MCF 10A (cell line): Measurements from ENCODE around the gene CSF1R. TPM values are rescaled to one million over a fixed set of nuclear protein-coding genes. Genes with fewer than 3 reads are reported as not detected.

Experiments used
- BruUV-seq: library from RNA; stranded (reverse); fragments of 400-500 nt; replicated peaks from 2 replicates; lab custom pipeline; 2021; lab: Mats Ljungman, UMichigan
- CTCF ChIA-PET: fragments of 300-600 bp; sonication (Branson Sonifier 250); formaldehyde crosslinking; extraction: SDS; loops from one replicate; lab custom pipeline; 2021; ENCODE audit warnings: antibody characterized with exemption, inconsistent platforms; lab: Yijun Ruan, JAX
- POLR2A ChIA-PET: fragments of 300-600, 350-650 bp; sonication (Branson Sonifier 250); formaldehyde crosslinking; extraction: SDS; loops from one replicate; lab custom pipeline; 2020; ENCODE audit warnings: antibody characterized with exemption, inconsistent platforms; lab: Yijun Ruan, JAX
- DNase-seq: peaks from one replicate; pipeline ENCODE4 v3.0.0-alpha.2; 2018; ENCODE audit not compliant: unreplicated experiment
- H3K27ac Mint-ChIP-seq: one replicate; pipeline ENCODE4 v1.8.0; 2022; ENCODE audit warnings: mild to moderate bottlenecking, low read depth, mixed read lengths; ENCODE audit not compliant: unreplicated experiment
- H3K27me3 Mint-ChIP-seq: one replicate; pipeline ENCODE4 v1.8.0; 2022; ENCODE audit warnings: mixed read lengths; ENCODE audit not compliant: insufficient read depth, unreplicated experiment
- H3K36me3 Mint-ChIP-seq: one replicate; pipeline ENCODE4 v1.8.0; 2022; ENCODE audit warnings: mild to moderate bottlenecking, moderate library complexity, mixed read lengths; ENCODE audit not compliant: insufficient read depth, unreplicated experiment
- H3K4me1 Mint-ChIP-seq: one replicate; pipeline ENCODE4 v1.8.0; 2022; ENCODE audit warnings: mixed read lengths; ENCODE audit not compliant: insufficient read depth, unreplicated experiment
- H3K4me3 Mint-ChIP-seq: one replicate; pipeline ENCODE4 v1.8.0; 2022; ENCODE audit warnings: mild to moderate bottlenecking, moderate library complexity, mixed read lengths; ENCODE audit not compliant: unreplicated experiment
- H3K9me3 Mint-ChIP-seq: one replicate; pipeline ENCODE4 v1.8.0; 2022; ENCODE audit warnings: mixed read lengths; ENCODE audit not compliant: unreplicated experiment
- intact Hi-C: fragments of 100-400 bp; cut with micrococcal nuclease; formaldehyde crosslinking; loops from 2 replicates; pipeline ENCODE4 v1.14.1; 2022
- total RNA-seq: library from RNA; stranded (reverse); gene quantifications from 2 replicates; pipeline ENCODE4 v1.2.3, GENCODE V29; 2022
- TF ChIP-seq, protein P1 (sequence below): fragments of 200-600 bp; IDR thresholded peaks from one replicate; pipeline ENCODE4 v1.8.0; 2022; ENCODE audit warnings: antibody characterized with exemption, mild to moderate bottlenecking; ENCODE audit not compliant: unreplicated experiment

CSF1R gene
- total RNA-seq, 1 experiment from 2014 or later: 1.6 TPM

DNA sequence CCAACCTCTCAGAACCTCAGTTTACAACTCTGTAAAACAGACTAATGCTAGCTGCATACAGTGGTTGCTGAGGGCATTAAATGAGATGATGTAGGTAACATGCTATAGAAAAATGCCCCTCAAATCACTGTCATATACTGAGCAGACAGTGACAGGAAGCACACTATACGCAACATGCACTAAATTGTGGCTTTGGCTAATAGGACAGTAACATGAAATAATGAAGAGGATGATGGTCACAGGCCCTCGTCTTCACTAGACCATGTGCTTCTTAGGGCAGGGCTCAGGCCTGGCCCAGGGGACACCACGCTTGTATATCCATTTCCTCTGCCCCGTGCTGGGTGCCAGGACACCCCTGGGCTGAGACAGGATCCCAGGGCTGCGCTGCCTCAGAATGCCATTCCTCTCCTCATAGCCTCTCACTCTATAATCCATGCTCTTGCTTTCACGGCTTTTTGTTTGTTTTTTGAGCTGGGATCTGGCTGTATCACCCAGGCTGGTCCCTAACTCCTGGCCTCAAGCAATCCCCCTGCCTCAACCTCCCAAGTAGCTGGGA lies 18.9 kb downstream of the CSF1R start:
- TF ChIP-seq, protein P1, sequence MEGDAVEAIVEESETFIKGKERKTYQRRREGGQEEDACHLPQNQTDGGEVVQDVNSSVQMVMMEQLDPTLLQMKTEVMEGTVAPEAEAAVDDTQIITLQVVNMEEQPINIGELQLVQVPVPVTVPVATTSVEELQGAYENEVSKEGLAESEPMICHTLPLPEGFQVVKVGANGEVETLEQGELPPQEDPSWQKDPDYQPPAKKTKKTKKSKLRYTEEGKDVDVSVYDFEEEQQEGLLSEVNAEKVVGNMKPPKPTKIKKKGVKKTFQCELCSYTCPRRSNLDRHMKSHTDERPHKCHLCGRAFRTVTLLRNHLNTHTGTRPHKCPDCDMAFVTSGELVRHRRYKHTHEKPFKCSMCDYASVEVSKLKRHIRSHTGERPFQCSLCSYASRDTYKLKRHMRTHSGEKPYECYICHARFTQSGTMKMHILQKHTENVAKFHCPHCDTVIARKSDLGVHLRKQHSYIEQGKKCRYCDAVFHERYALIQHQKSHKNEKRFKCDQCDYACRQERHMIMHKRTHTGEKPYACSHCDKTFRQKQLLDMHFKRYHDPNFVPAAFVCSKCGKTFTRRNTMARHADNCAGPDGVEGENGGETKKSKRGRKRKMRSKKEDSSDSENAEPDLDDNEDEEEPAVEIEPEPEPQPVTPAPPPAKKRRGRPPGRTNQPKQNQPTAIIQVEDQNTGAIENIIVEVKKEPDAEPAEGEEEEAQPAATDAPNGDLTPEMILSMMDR: no peak

DNA sequence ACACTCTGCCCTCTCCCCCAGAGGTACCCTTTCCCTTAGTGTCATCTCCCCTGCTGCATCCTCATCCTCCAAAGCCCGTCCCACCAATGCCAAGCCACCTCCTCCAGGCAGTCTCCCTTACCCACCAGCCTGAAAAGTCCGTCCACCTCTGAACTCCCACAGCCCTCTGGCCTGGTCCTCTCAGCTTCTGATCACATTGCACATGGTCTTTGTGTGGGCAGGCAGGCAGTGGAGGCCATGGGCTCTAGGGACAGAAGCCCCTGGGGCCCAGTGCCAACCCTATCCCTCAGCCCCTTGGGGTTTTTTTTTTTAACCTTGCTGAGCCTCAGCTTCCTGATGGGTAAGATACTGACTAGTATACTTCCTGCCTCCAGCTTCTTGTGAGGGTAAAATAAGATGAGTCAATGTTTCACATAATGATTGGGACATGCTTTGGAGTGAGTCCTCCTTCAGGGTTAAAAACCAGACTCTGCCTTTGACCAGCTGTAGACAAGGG lies 19.4 kb downstream of the CSF1R start:
- Mint-ChIP-seq H3K4me3 (no peak overlapping the region), H3K36me3 (no peaks in the 10 kb centered on the region), H3K27me3 (no peaks in the 10 kb centered on the region), H3K27ac (no peak overlapping the region), H3K4me1 (peaks cover 15% of the 10 kb centered on the region), H3K9me3 (no peaks in the 10 kb centered on the region)
- DNase-seq: peak; percentile 56
- BruUV-seq: no TSS peak
- CTCF ChIA-PET: interaction anchor here (0.7 to 1.1 kb wide), 2 partner anchors 64 to 154 kb away, joined by 3 to 5 read pairs; no protein-coding TSS in a partner anchor
- intact Hi-C loops: no loop called here
- TF ChIP-seq, protein P1: no peak
- POLR2A ChIA-PET: no interaction called here

More for the DNA sequence above, 18.9 kb downstream of the CSF1R start:
- Mint-ChIP-seq H3K36me3 (no peaks in the 10 kb centered on the region), H3K4me3 (no peak overlapping the region), H3K27ac (no peak overlapping the region), H3K9me3 (no peaks in the 10 kb centered on the region), H3K27me3 (no peaks in the 10 kb centered on the region), H3K4me1 (peaks cover 15% of the 10 kb centered on the region)
- ChIA-PET CTCF (interaction anchor here (0.5 to 1.1 kb wide), 2 partner anchors 63 to 140 kb away, joined by 4 to 5 read pairs; no protein-coding TSS in a partner anchor), POLR2A (no interaction called here)
- no peak for DNase-seq
- no TSS peak for BruUV-seq
- intact Hi-C loops: no loop called here

DNA sequence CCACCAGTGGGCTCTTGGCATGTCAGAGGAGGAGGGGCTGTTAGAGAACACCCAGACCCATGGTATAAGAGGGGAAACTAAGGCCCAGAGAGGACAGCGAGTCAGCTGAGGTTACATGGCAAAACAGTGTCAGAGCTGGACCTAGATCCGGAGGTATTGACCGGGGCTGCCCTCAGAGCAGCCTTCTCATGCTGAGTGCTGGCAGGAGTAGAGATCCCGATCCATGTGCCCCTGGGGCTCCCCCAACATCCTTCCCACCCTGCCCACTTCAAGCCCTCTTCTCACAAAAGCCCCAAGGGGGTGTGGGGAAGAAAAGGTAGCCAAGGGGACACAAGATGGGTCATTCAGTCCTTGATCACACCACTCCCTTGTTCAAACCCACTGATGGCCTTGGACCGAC lies 19.9 kb downstream of the CSF1R start:
- H3K4me3 Mint-ChIP-seq: no peak overlapping the region
- POLR2A ChIA-PET: interaction anchor here (0.8 to 1.0 kb wide), 2 partner anchors 22 to 27 kb away, joined by 3 read pairs; no protein-coding TSS in a partner anchor
- BruUV-seq: no TSS peak
- intact Hi-C loops: no loop called here
- no peaks in the 10 kb centered on the region for H3K27me3 Mint-ChIP-seq
- no peaks in the 10 kb centered on the region for H3K9me3 Mint-ChIP-seq
- H3K27ac Mint-ChIP-seq: no peak overlapping the region
- H3K36me3 Mint-ChIP-seq: no peaks in the 10 kb centered on the region
- no peak for DNase-seq
- TF ChIP-seq, protein P1: no peak
- H3K4me1 Mint-ChIP-seq: peaks cover 15% of the 10 kb centered on the region
- CTCF ChIA-PET: interaction anchor here (0.6 to 1.1 kb wide), 4 partner anchors 11 to 154 kb away, joined by 3 to 5 read pairs (median 4); no protein-coding TSS in a partner anchor

DNA sequence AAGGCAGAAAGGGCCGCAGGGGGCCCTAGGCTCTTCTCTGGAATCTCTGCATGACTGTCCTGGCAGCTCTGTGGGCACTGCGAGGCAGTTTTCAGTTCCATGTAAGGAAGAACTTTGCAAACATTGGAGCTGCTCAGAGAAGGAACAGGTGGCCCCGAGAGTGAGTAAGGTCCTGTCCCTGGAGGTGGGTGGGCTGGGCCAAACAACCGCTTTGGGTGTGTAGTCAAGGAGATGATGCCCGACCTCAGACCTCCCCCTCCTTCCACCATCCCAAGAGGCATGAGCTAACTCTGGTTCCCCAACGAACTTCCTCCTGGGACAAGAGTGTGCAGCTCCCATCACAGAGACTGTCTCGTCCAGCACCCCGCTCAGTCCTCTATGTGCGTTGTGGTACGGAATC lies 20.5 kb downstream of the CSF1R start:
- no peaks in the 10 kb centered on the region for H3K36me3 Mint-ChIP-seq
- H3K9me3 Mint-ChIP-seq: no peaks in the 10 kb centered on the region
- peaks cover 15% of the 10 kb centered on the region for H3K4me1 Mint-ChIP-seq
- intact Hi-C loops: no loop called here
- no peak overlapping the region for H3K27ac Mint-ChIP-seq
- POLR2A ChIA-PET: interaction anchor here (0.6 to 1.0 kb wide), 3 partner anchors 17 to 28 kb away, joined by 3 read pairs; no protein-coding TSS in a partner anchor
- CTCF ChIA-PET: interaction anchor here (0.6 to 1.1 kb wide), 2 partner anchors 11 to 153 kb away, joined by 3 to 5 read pairs; no protein-coding TSS in a partner anchor
- BruUV-seq: no TSS peak
- TF ChIP-seq, protein P1: no peak
- no peaks in the 10 kb centered on the region for H3K27me3 Mint-ChIP-seq
- DNase-seq: no peak
- H3K4me3 Mint-ChIP-seq: no peak overlapping the region
